Erythroblast (primary cell): ENCODE measurements around the gene PDE8B.

Source experiments
- GATA1 ChIP-seq: IDR thresholded peaks from 2 replicates; pipeline ENCODE4 v1.6.1; 2011; ENCODE audit warnings: low read depth, mild to moderate bottlenecking, control low read depth, low read length, moderate library complexity
- POLR2A ChIP-seq: IDR thresholded peaks from 2 replicates; pipeline ENCODE4 v1.6.1; 2011; ENCODE audit warnings: mild to moderate bottlenecking, low read length

DNA sequence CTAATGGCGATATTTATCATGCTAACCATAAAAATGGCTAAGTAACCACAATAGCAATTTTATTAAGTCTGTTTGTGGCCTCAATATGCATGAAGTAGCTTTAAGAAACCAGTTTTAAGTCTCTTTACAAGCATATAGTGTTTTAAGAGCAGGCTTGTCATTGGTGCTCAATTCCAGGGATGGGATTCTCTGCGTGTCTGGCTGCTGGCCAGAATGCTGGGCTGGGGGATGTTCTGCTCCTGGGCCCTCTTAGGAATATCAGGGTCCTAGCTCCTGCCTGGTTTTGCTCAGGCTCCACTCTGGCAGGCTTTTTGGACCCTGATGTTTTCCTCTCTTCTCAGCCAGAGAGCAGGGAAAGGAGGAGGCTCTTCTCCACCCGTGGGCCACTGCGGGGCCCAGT is 127.2 kb downstream of the PDE8B start:
- TF ChIP-seq POLR2A (no peak), GATA1 (no peak)
